Measurements from ENCODE around the gene CR2. TPM values are rescaled to one million over a fixed set of nuclear protein-coding genes. Genes with fewer than 3 reads are reported as not detected.

CR2 gene
- total RNA-seq, 2 donors from 2014 or later, result not detected

- Histone ChIP-seq H3K36me3 (no peaks in the 10 kb centered on the region), H3K9me3 (no peaks in the 10 kb centered on the region), H3K4me1 (no peaks in the 10 kb centered on the region), H3K4me3 (no peak overlapping the region), H3K27ac (no peak overlapping the region), H3K27me3 (no peaks in the 10 kb centered on the region)
- TF ChIP-seq CTCF (IDR thresholded peaks at IDR 0.05), result no peak
- no peak for DNase-seq (ENCODE audit: low spot score)
Measured at GRCh38 chr1:207424570-207425131, 29.5 kb upstream of the CR2 start.

GRCh38 chr1:207427832-207428585 lies 26.1 kb upstream of the CR2 start:
- H3K27me3 ChIP-seq, result no peaks in the 10 kb centered on the region
- no peak for TF ChIP-seq CTCF (IDR thresholded peaks at IDR 0.05)

GRCh38 chr1:207428783-207429182 lies 25.3 kb upstream of the CR2 start:
- no peak overlapping the region for H3K27ac ChIP-seq
- TF ChIP-seq CTCF (IDR thresholded peaks at IDR 0.05), result no peak
- no peaks in the 10 kb centered on the region for H3K9me3 ChIP-seq
- no peak for DNase-seq (ENCODE audit: low spot score)
- H3K27me3 ChIP-seq, result no peaks in the 10 kb centered on the region
- H3K4me1 ChIP-seq, result no peaks in the 10 kb centered on the region
- H3K36me3 ChIP-seq, result no peaks in the 10 kb centered on the region
- no peak overlapping the region for H3K4me3 ChIP-seq

More at GRCh38 chr1:207427832-207428585, 26.1 kb upstream of the CR2 start:
- H3K9me3 ChIP-seq, result no peaks in the 10 kb centered on the region
- no peaks in the 10 kb centered on the region for H3K4me1 ChIP-seq
- no peaks in the 10 kb centered on the region for H3K36me3 ChIP-seq
- no peak overlapping the region for H3K27ac ChIP-seq
- no peak for DNase-seq (ENCODE audit: low spot score)
- H3K4me3 ChIP-seq, result no peak overlapping the region

- H3K9me3 ChIP-seq, result no peaks in the 10 kb centered on the region
- H3K27ac ChIP-seq, result no peak overlapping the region
- no peak for TF ChIP-seq CTCF (IDR thresholded peaks at IDR 0.05)
- DNase-seq (ENCODE audit: low spot score), result no peak
- H3K27me3 ChIP-seq, result no peaks in the 10 kb centered on the region
- no peaks in the 10 kb centered on the region for H3K4me1 ChIP-seq
- H3K4me3 ChIP-seq, result no peak overlapping the region
- no peaks in the 10 kb centered on the region for H3K36me3 ChIP-seq
Measured at GRCh38 chr1:207429963-207430362, 24.2 kb upstream of the CR2 start.

- no peak overlapping the region for H3K4me3 ChIP-seq
- H3K27me3 ChIP-seq, result no peaks in the 10 kb centered on the region
- no peaks in the 10 kb centered on the region for H3K36me3 ChIP-seq
- H3K9me3 ChIP-seq, result no peaks in the 10 kb centered on the region
- no peaks in the 10 kb centered on the region for H3K4me1 ChIP-seq
- no peak overlapping the region for H3K27ac ChIP-seq
- DNase-seq (ENCODE audit: low spot score), result no peak
- TF ChIP-seq CTCF (IDR thresholded peaks at IDR 0.05), result no peak
Measured at GRCh38 chr1:207430602-207431001, 23.5 kb upstream of the CR2 start.

Data from right atrium auricular region (tissue), 2 donors.